HG03378 (cell line): ENCODE data around the gene RNASE1.
"Not testable (repeated sequence)": the region's sequence is repeated elsewhere in the genome, so short reads cannot be mapped to it uniquely, and the experiment has no call there.

Experiments
- ATAC-seq: cut with Tn5 transposase; IDR thresholded peaks from one replicate; pipeline ENCODE4 v1.9.1; 2021; ENCODE audit warnings: mild to moderate bottlenecking, moderate library complexity; ENCODE audit not compliant: unreplicated experiment

Gene RNASE1

DNA sequence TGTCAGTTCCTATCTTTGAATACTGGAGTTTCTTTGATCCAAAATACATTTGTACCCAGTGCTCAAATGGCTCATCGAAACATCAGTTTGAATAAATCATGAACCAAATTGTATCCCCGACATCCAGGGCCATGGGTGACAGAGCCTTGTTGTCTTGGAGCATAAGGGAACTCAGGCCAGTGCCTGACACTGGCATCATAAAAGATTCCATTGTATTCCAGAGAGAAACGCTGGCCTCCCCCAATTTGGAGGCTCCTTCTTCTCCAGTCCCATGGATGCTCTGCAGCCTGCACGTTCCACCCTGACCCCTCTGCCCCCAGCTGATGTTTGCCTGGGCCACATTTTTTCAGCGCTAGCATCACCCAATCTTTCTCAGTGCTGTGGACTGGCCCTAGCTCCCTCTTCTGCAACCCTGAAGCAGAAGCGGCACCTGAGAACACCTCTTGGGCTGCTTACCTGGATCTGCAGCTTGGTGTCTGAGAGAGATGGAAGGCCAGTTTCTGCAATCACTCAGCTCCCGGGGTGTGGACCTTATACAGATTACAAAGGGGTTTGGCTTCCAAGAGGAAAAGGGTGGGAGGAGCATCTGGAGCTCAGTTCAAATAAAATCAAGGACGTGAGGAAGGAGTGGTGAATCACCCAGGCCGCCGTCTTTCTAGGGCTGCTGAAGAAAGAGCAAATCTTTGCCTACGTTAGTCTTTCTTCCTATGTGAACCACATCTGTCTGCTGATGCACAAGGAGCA is at the start of gene RNASE1:
RNASE1 (minus strand) TSS at position 504 of the 744 bp plus-strand sequence. CDS start 776 bp downstream, outside the sequence.
- ATAC-seq: no peak

- no peak for ATAC-seq
Measured at GRCh38 chr14:20848955-20849570, 46.4 kb upstream of the RNASE1 start.

DNA sequence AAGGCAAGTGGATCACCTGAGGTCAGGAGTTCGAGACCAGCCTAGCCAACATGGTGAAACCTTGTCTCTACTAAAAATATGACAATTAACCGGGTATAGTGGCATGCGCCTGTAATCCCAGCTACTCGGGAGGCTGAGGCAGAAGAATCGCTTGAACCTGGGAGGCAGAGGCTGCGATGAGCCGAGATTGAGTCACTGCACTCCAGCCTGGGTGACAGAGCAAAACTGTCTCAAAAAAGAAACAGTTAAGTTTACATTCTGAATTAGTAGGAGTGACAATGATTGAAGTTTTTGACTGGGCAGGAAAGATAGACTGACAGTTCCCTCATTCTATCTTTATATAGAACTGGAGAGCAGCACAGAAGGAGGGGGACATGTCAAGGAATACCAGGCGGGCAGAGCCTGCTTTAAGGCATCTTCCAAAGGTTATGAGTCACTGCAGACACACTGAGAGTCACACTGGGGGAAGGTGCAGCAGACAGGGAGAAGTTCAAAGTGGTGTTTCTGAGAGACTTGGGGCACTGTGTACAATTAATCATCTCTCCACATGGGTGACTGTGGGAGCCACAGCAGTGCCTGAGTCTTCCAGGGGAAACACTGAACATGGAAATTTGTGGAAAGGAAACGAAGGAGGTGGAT is 45.8 kb upstream of the RNASE1 start:
- no peak for ATAC-seq

GRCh38 chr14:20846560-20846959 is 43.9 kb upstream of the RNASE1 start:
- no peak for ATAC-seq

- ATAC-seq: no peak
Measured at GRCh38 chr14:20841096-20841495, 38.5 kb upstream of the RNASE1 start.

GRCh38 chr14:20837831-20838230 is 35.2 kb upstream of the RNASE1 start:
- no peak for ATAC-seq

DNA sequence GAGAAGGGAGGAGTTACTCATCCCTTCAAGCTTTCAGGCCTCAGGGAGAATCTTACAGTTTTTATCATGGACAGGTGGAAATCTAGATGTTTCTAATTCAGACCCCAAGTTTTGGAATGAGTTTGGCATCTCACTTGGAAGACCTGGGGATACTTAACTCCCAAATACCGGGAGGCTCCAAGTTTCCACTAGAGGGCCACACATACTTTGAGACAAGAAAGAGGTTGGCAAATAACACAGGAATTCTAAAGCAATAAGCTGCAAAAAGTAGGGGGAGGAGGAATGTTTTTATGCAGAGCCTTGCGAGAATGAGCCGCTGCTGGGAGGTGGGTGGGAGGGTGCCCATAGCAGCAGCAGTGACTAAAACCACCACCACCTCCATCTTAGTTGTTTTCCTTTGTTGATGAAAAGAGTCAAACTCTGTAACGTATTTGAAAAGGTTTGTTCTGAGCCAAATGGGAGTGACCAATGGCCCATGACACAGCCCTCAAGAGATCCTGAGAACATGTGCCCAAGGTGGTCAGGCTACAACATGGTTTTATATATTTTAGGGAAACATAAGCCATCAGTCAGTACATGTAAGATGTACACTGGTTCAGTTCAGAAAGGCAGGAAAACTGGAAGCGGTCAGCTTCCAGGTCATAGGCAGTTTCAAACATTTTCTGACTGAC is 34.2 kb upstream of the RNASE1 start:
- ATAC-seq: no peak

DNA sequence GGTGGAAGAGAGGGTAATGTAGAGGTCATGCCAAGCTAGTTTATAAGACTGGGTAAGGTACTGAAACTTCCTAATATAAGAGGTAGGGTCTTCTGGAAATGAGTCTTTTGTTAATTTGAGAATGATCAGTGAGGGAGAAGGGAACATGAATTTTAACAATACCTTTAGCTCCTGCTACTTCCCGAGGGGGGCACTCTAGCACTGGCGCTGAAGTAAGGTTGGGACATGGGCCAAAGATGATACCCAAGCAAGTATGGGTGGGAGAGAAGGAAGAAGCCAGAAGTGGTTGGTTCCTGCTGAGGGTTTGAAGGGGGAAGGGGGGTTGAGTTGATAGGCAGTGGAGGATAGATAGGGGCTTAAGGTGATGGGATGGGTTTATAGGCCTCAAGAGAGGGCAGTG is 32.3 kb upstream of the RNASE1 start:
- no peak for ATAC-seq

DNA sequence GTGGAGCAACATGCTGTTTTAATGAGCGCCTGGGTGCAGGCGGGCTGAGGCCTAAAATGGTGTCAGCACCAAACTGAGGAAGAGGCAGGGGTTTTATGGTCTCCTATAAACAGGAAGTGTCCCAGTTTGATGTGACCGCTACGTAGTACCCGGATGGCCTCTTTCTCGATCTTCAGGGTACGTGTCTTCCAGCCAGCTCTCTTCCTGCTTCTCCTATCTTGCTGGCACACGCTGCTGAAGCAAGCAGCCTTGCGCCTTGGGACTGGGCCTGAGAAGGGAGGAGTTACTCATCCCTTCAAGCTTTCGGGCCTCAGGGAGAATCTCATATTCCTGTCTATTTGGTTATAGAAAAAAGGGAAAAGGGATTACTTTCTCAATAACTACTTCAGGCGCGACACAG is 28.2 kb upstream of the RNASE1 start:
- ATAC-seq: no peak

GRCh38 chr14:20828024-20828694 is 25.5 kb upstream of the RNASE1 start:
- not testable (repeated sequence) for ATAC-seq

DNA sequence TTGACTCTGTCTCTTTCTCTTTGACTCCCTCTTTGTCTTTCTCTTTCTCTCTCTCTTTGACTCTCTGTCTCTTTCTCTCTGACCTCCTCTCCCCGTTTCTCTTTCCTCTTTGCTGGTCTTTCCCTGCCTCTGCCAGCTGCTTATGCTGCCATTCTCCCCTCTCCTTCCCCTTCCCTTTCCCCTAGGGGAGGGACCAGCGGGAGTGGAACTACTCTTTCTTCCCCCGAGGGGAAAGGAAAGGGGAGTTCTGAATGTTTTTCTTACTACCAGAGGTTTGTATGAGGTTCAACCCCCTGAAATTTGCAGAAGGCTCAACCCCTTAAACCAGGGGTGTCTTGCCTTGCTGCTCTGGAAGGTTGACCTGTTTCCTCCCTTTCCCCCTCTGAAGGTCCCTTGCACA is 24.7 kb upstream of the RNASE1 start:
- no peak for ATAC-seq

DNA sequence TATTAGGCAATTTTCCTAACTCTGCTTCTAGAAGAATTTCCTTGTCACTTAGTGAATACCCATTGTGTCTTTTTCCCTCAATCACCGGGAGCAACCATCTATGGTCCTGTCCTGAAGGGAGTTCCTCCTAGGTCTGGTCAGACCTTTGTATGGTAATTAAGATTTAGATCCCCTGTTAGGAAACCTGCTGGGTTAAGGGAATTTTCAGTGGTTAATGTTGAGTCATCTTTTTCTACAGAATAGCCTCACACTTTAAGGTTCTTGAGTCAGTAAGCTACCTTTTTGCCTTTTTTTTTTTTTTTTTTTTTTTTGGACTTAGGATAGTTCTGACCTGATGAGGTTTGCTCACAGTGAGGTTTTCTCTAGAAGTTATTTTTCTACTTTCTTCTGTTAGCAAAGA is 24.0 kb upstream of the RNASE1 start:
- ATAC-seq: not testable (repeated sequence)

DNA sequence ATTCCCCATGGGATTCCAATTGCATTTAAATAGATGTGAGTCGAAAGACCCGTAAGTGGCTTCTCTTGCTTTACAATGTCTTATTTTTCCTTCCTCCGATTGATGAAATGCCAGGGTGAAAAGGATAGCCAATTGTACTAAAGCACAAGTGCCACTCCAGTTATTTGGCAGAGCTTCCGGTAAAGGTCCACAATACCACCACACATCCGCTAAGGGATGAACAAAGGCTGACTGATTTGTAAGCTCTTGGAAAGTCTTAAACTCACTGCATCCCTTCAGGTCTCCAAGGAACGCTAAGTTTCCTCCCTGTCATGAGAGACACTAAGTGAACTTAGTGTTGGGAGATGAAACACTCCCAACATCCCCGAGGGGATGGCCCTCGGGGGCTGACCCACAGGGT is 21.2 kb upstream of the RNASE1 start:
- ATAC-seq: no peak

- ATAC-seq: not testable (repeated sequence)
Measured at GRCh38 chr14:20821521-20822108, 19.0 kb upstream of the RNASE1 start.

- no peak for ATAC-seq
Measured at GRCh38 chr14:20820063-20820904, 17.6 kb upstream of the RNASE1 start.

- no peak for ATAC-seq
Measured at GRCh38 chr14:20818861-20819260, 16.2 kb upstream of the RNASE1 start.

DNA sequence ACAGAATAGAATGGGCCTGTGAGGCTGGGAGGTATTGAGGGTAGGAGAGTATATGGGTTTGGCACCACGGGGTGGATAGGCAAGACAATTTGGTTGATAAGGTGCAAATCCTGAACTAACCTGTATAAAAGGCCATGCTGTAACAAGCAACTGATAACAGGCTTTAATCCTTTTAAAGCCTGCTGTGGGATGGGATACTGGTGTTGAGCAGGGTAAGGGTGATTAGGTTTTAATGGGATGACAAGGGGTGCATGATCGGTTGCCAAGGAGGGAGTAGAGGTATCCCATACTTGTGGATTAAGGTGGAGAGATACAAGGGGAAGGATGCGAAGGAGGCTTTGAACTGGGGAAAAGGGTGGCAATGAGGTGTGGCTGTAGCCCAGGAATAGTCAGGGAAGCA is 13.3 kb upstream of the RNASE1 start:
- not testable (repeated sequence) for ATAC-seq

DNA sequence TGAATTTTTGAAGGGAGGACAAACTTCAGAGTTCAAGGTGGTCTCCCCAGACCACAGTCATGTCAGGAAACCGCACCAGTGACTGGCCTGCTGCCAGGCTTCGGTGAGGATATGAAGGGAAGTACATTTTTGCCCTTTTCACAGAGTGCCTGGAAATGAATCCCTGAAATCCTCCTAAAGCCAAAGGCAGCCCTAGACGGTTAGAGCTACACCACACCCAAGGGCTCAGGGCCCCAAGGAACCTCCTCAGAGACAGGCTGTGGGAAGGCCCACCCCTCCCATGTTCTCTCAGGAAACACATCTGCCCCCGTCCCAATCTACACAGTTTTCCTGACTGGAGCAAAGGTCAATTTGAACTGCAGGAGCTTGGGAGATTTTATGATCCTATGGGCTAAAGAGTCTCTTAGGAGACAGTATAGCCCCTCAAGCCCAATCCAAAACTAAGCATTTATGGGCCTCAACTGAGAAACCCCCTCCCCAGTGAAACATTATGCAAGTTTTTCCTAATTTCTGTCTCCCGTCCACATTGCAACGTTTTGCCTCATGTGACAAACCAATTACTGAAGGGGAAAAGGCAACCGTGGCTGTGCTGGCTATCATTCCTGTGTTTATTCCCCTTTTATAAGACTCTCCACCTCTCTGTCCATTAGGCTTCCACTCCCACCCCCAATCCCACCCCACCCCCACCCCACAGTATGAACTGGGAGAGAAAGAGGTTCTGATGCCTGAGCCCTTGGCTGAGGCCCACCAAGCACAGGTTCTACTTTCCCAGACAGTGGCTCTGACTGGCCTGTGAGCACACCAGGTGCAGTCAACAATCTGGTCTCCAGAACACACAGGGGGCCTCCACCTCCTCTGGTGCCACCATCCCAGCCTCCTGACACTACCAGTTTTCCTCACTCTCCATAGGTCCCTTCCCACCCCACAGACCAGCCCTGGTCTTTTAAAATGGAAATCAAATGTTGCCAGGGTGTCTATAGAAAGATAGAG is 9.6 kb upstream of the RNASE1 start:
- ATAC-seq: no peak

- no peak for ATAC-seq
Measured at GRCh38 chr14:20809917-20810316, 7.3 kb upstream of the RNASE1 start.
